ENCODE data around the gene CNR2.

- TF ChIP-seq, protein P1, sequence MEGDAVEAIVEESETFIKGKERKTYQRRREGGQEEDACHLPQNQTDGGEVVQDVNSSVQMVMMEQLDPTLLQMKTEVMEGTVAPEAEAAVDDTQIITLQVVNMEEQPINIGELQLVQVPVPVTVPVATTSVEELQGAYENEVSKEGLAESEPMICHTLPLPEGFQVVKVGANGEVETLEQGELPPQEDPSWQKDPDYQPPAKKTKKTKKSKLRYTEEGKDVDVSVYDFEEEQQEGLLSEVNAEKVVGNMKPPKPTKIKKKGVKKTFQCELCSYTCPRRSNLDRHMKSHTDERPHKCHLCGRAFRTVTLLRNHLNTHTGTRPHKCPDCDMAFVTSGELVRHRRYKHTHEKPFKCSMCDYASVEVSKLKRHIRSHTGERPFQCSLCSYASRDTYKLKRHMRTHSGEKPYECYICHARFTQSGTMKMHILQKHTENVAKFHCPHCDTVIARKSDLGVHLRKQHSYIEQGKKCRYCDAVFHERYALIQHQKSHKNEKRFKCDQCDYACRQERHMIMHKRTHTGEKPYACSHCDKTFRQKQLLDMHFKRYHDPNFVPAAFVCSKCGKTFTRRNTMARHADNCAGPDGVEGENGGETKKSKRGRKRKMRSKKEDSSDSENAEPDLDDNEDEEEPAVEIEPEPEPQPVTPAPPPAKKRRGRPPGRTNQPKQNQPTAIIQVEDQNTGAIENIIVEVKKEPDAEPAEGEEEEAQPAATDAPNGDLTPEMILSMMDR (conservative IDR thresholded peaks at IDR 0.05): no peak
- no peak for TF ChIP-seq EZH2 (IDR thresholded peaks at IDR 0.05; ENCODE audit: low read depth)
These were observed 18.3 kb upstream of the CNR2 start for GRCh38 chr1:23931491-23931880.

Measured in PC-9 (cell line).